ENCODE data around the gene ADAMTSL1.

The ADAMTSL1 gene

DNA sequence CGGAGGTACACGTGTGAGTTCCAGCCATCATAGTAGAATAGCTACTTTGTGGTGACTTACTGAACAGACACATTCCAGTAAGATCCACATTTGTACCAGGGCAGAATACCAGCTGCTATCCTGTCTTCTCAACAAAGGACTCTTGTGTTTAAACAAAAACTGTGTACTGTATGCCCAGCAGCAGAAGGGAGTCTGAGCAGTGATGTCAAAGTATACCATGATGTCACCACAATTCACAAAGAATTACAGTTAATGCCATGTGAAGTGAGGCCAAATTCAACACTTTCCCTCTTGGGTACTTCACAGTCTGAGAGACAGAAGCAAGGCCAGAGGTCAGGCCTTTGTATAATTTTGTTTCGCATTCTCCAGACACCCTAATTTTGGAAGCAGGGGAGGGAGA is 137.0 kb downstream of the ADAMTSL1 start:
- in situ Hi-C loops (cut with MboI; ENCODE audit: low pct_unique_long_range_greater_than_20kb, low sequenced_read_pairs, unreplicated experiment): no loop called here
- DNase-seq (ENCODE audit: low spot score): no peak
- TF ChIP-seq, protein P1, sequence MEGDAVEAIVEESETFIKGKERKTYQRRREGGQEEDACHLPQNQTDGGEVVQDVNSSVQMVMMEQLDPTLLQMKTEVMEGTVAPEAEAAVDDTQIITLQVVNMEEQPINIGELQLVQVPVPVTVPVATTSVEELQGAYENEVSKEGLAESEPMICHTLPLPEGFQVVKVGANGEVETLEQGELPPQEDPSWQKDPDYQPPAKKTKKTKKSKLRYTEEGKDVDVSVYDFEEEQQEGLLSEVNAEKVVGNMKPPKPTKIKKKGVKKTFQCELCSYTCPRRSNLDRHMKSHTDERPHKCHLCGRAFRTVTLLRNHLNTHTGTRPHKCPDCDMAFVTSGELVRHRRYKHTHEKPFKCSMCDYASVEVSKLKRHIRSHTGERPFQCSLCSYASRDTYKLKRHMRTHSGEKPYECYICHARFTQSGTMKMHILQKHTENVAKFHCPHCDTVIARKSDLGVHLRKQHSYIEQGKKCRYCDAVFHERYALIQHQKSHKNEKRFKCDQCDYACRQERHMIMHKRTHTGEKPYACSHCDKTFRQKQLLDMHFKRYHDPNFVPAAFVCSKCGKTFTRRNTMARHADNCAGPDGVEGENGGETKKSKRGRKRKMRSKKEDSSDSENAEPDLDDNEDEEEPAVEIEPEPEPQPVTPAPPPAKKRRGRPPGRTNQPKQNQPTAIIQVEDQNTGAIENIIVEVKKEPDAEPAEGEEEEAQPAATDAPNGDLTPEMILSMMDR (IDR thresholded peaks at IDR 0.05; ENCODE audit: extremely low read depth, insufficient read depth, missing control alignments): no peak

DNA sequence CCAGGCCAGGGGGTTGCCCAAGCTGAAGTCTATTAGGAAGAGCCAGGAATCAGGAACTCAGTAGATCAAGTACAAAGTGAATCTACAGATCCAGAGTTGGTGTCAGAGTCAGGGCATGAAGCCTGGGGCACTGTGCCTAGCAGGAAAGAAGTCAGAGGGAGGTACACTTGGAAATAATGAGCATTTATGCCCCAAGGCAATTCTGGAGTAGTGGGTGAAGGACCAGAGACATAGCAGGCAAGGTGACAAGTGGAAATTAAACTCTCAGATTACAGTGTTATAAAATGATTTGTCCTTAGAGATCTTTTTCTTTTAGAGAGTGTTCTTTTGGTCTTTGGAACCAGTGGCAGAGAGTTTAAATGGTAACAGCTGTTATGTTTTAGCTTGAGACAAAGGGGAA is 138.0 kb downstream of the ADAMTSL1 start:
- TF ChIP-seq, protein P1 (IDR thresholded peaks at IDR 0.05; ENCODE audit: extremely low read depth, insufficient read depth, missing control alignments): no peak
- DNase-seq (ENCODE audit: low spot score): no peak
- in situ Hi-C loops (cut with MboI; ENCODE audit: low pct_unique_long_range_greater_than_20kb, low sequenced_read_pairs, unreplicated experiment): no loop called here

DNA sequence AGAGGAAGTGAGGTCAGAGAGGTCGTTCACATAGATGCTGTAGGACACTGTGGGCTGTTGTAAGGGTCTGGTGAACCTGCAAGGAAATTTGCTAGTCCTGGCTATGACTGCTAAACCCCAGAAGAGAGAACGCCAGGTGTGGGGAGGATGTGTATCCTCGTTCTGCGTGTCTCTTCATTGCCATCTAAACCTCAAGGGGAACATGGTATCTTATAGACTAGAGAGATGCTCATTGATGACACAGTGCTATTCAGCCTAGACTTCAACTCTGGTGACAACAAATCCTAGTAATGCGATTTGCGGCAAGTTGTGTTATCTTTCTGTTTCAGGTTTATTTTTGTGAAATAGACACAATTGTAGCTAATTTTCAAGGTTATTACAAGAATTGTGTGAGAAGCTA is 140.2 kb downstream of the ADAMTSL1 start:
- no peak for DNase-seq (ENCODE audit: low spot score)
- in situ Hi-C loops (cut with MboI; ENCODE audit: low pct_unique_long_range_greater_than_20kb, low sequenced_read_pairs, unreplicated experiment): no loop called here
- TF ChIP-seq, protein P1 (IDR thresholded peaks at IDR 0.05; ENCODE audit: extremely low read depth, insufficient read depth, missing control alignments): no peak

DNA sequence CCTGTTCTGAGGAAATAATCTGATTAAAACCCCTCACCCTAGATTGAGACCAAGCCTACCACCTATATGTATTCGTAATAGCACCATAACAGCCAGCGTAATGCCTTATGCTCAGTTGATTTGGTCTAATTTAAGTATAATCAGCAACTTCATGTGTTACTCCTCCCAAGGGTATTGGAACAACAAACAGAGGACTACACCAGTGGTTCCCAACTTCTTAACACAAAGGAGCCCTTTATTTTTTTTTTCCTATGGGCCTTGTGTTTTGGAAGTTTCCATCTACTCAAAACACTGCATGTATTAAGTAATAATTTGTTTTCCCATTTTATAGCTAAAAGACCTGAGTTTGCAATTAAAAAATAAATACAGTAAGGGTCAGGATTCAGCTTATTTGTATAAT is 140.7 kb downstream of the ADAMTSL1 start:
- in situ Hi-C loops (cut with MboI; ENCODE audit: low pct_unique_long_range_greater_than_20kb, low sequenced_read_pairs, unreplicated experiment): no loop called here
- DNase-seq (ENCODE audit: low spot score): no peak
- TF ChIP-seq, protein P1 (IDR thresholded peaks at IDR 0.05; ENCODE audit: extremely low read depth, insufficient read depth, missing control alignments): no peak

DNA sequence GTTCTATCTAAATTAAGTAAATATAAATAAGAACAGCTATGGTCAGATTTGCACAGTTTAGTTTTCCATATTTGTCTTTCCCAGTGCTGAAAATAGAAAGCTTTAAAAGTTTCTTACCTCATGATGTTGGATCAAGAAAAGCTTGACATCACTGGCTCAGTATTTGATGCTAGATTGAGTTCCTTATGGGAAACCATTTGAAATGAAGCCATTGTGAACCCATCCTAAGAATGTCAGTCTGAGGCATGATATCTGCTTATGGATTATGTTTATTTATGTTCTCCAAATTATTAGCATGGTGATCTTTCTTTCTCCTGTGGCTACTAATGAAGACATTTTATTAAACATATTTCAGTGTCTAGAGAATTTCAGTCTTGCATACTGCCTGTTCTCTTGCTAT is 143.0 kb downstream of the ADAMTSL1 start:
- TF ChIP-seq, protein P1 (IDR thresholded peaks at IDR 0.05; ENCODE audit: extremely low read depth, insufficient read depth, missing control alignments): no peak
- DNase-seq (ENCODE audit: low spot score): no peak
- in situ Hi-C loops (cut with MboI; ENCODE audit: low pct_unique_long_range_greater_than_20kb, low sequenced_read_pairs, unreplicated experiment): no loop called here

DNA sequence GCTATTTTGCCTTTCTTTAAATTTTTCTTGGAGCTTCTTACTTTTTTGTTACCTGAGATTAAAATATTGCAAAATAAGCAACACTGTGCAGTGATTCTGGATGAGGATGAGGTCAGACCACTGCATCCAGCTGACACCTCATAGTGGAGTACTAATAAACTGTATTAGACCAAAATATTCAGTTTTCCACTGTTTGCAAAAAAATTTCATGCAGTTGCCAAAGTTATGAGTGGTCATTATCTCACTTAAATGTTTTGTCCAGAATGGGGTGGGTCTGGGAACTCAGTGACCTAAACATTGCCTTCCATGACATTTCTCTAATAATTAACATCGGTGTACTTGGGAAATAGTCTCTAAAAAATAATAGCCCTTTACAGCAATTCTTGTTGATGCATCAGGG is 143.8 kb downstream of the ADAMTSL1 start:
- in situ Hi-C loops (cut with MboI; ENCODE audit: low pct_unique_long_range_greater_than_20kb, low sequenced_read_pairs, unreplicated experiment): no loop called here
- TF ChIP-seq, protein P1 (IDR thresholded peaks at IDR 0.05; ENCODE audit: extremely low read depth, insufficient read depth, missing control alignments): no peak
- no peak for DNase-seq (ENCODE audit: low spot score)

DNA sequence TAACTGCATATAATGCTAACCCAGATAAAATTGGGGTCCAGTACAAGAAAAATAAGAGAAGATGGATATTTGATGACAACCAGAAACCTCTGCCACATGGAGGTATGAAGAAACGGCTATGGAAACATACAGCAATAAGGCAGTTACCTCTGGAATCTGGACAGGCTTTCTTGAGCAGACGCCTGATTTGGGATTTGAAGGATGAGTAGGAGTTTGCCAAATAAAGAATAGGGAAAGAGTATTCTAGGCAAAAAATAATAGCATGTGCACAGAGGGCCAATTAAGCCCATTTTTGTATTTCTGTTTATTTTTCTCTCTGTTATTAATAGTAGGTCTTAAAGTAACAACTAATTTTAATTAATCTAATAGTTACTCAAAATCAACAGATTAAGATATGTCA is 144.9 kb downstream of the ADAMTSL1 start:
- in situ Hi-C loops (cut with MboI; ENCODE audit: low pct_unique_long_range_greater_than_20kb, low sequenced_read_pairs, unreplicated experiment): no loop called here
- TF ChIP-seq, protein P1 (IDR thresholded peaks at IDR 0.05; ENCODE audit: extremely low read depth, insufficient read depth, missing control alignments): no peak
- DNase-seq (ENCODE audit: low spot score): no peak
